Naive thymus-derived CD8-positive, alpha-beta T cell (primary cell): ENCODE results near the gene ZFAND4. TPM values are rescaled to one million over a fixed set of nuclear protein-coding genes. Genes with fewer than 3 reads are reported as not detected.
A peak's percentile ranks its signal among the peaks of the same experiment; 100 is the strongest.
"Not testable (repeated sequence)": the region's sequence is repeated elsewhere in the genome, so short reads cannot be mapped to it uniquely, and the experiment has no call there.

Experiments
- ATAC-seq, 2 donors: fragments of 150-1000 bp; cut with Tn5 transposase in 1 of 2; sonication (Bioruptor Pico), chemical (Tn5 transposase) in 1 of 2; 1 replicate in 1 of 2; 2 replicates in 1 of 2; pipeline ENCODE4 v1.10.0; 2021; ENCODE audit warnings: mild to moderate bottlenecking in 2 of 2, moderate library complexity in 2 of 2
- POLR2A ChIA-PET: fragments of 350-600 bp; sonication (Branson Sonifier 250); formaldehyde crosslinking; loops from one replicate; lab custom pipeline; 2021; ENCODE audit warnings: antibody characterized with exemption; lab: Charles Lee
- DNase-seq, 10 donors: peaks; one replicate each; pipeline versions ENCODE4 v3.0.0 to v3.0.0-alpha.2; 2020 to 2022
- H3K27ac Mint-ChIP-seq, 10 donors: one replicate each; pipeline ENCODE4 v1.8.0; 2020 to 2022; ENCODE audit warnings: mild to moderate bottlenecking in 10 of 10, mixed read lengths in 10 of 10, moderate library complexity in 4 of 10, inconsistent platforms in 1 of 10
- H3K27me3 Mint-ChIP-seq, 5 donors: one replicate each; pipeline ENCODE4 v1.8.0; 2021 to 2022; ENCODE audit warnings: mixed read lengths in 5 of 5
- H3K36me3 Mint-ChIP-seq, 3 donors: one replicate each; pipeline ENCODE4 v1.8.0; 2020 to 2022; ENCODE audit warnings: mixed read lengths in 3 of 3, mild to moderate bottlenecking in 2 of 3, inconsistent platforms in 1 of 3
- H3K4me1 Mint-ChIP-seq, 4 donors: one replicate each; pipeline ENCODE4 v1.8.0; 2021 to 2022; ENCODE audit warnings: mixed read lengths in 4 of 4
- H3K4me3 Mint-ChIP-seq, 10 donors: one replicate each; pipeline ENCODE4 v1.8.0; 2020 to 2022; ENCODE audit warnings: mild to moderate bottlenecking in 10 of 10, mixed read lengths in 10 of 10, moderate library complexity in 6 of 10, inconsistent platforms in 1 of 10
- H3K9me3 Mint-ChIP-seq, 9 donors: one replicate each; pipeline ENCODE4 v1.8.0; 2020 to 2022; ENCODE audit warnings: mixed read lengths in 9 of 9, mild to moderate bottlenecking in 3 of 9, inconsistent platforms in 1 of 9, moderate library complexity in 1 of 9
- polyA plus RNA-seq, 3 donors: library from polyadenylated mRNA; unstranded; fragments of 300-500 nt; fragmentation: Illumina TruSeq; gene quantifications; one replicate each; pipeline ENCODE4 v1.2.3, GENCODE V29; 2021
- total RNA-seq, 8 experiments: library from RNA in 2 of 8; stranded (reverse) in 2 of 8; gene quantifications; one replicate each; pipeline ENCODE4 v1.2.3 and lab custom pipeline; 2021 to 2026

The ZFAND4 gene
- total and polyA plus RNA-seq, 5 experiments from 2014 or later: 14.8 to 32.2 (median 28.9) TPM

DNA sequence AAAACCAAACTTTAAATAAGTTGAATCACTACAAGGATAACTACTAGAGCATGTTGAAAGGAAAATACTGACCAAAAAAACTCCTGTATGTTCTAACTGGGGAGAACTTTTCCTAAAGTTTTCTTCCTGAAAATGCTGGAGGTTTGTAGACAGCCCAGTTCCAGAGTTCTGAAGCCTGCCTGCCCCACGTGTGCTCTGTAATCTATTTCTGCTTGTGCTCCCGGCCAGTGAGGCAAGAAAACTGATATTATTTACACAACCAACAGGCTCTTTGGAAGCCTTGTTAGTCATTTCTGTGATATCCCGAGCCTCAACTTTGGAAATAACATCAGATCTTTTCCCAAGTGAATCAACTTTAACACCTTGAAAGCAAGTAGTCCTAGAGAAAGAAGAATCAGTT, 46.7 kb downstream of the ZFAND4 start:
- H3K36me3 Mint-ChIP-seq: peaks cover 5 to 70% (median 45%) of the 10 kb centered on the region in 3 donors
- ATAC-seq (no peak), DNase-seq (no peak)
- H3K9me3 Mint-ChIP-seq: no peaks in the 10 kb centered on the region
- no peak overlapping the region for H3K4me3 Mint-ChIP-seq
- POLR2A ChIA-PET: no interaction called here
- H3K27ac Mint-ChIP-seq: peak overlapping the region in 2 of 10 donors; percentile 27 to 40
- H3K4me1 Mint-ChIP-seq: peaks cover 0 to 6% (median 1%) of the 10 kb centered on the region in 4 donors
- no peaks in the 10 kb centered on the region for H3K27me3 Mint-ChIP-seq

GRCh38 chr10:45624724-45625123, 47.8 kb downstream of the ZFAND4 start:
- Mint-ChIP-seq H3K27ac (peak overlapping the region in 1 of 10 donors; percentile 5), H3K4me1 (peaks cover 0 to 4% (median 1%) of the 10 kb centered on the region in 4 donors), H3K4me3 (no peak overlapping the region), H3K27me3 (no peaks in the 10 kb centered on the region), H3K36me3 (peaks cover 5 to 73% (median 45%) of the 10 kb centered on the region in 3 donors), H3K9me3 (no peaks in the 10 kb centered on the region)
- POLR2A ChIA-PET: no interaction called here
- DNase-seq: no peak
- no peak for ATAC-seq

GRCh38 chr10:45614869-45615268, 57.7 kb downstream of the ZFAND4 start:
- DNase-seq: no peak
- peak overlapping the region in 2 of 10 donors; percentile 10 to 38 for H3K27ac Mint-ChIP-seq

DNA sequence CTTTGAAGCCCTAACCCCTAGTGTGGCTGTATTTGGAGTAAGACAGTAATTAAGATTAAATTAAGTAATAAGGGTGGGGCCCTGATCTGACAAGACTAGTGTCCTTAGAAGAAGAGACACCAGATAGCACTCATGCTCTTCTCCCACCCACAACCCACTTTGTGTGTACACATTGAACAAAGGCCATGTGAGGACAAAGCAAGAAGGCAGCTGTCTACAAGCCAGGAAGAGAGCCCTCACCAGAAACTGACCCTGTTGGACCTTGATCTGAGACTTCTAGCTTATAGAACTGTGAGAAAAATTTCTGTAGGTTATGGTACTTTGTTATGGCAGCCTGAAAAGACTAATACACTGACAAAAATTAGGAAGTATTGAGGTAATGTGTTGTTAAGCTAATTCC, 59.8 kb downstream of the ZFAND4 start:
- ATAC-seq (no peak), DNase-seq (no peak)
- peaks cover 15 to 60% (median 36%) of the 10 kb centered on the region in 3 donors for H3K36me3 Mint-ChIP-seq
- no peak overlapping the region for H3K4me3 Mint-ChIP-seq
- H3K27ac Mint-ChIP-seq: no peak overlapping the region
- H3K4me1 Mint-ChIP-seq: no peaks in the 10 kb centered on the region
- POLR2A ChIA-PET: interaction anchor here (0.6 kb wide), 1 partner anchor 26 kb away, joined by 5 read pairs; no protein-coding TSS in a partner anchor
- H3K9me3 Mint-ChIP-seq: peaks cover 0 to 9% (median 0%) of the 10 kb centered on the region in 9 donors
- no peaks in the 10 kb centered on the region for H3K27me3 Mint-ChIP-seq

More at GRCh38 chr10:45614869-45615268, 57.7 kb downstream of the ZFAND4 start:
- Mint-ChIP-seq H3K4me3 (no peak overlapping the region), H3K4me1 (no peaks in the 10 kb centered on the region), H3K27me3 (no peaks in the 10 kb centered on the region), H3K9me3 (peaks cover 0 to 9% (median 0%) of the 10 kb centered on the region in 9 donors), H3K36me3 (peaks cover 12 to 55% (median 35%) of the 10 kb centered on the region in 3 donors)
- POLR2A ChIA-PET: no interaction called here
- ATAC-seq: no peak

DNA sequence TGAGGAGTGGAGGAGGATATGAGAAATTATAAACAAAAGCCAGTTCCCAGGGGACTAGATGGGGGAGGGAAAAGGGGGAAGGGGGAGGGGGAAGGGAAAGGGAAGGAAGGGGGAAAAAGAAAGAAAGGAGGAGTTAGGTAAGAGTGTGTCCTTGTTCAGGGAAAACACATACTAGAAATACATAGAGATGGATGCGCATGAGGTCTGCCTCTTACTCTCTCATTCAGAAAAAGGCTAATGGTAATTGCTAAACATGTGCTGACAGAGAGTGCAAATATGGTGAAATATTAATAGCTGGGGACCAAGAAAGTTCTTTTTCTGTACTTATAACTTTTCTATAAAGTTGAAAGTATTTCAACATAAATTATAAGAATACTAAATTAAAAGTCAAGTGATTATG, 64.5 kb downstream of the ZFAND4 start:
- Mint-ChIP-seq H3K27ac (no peak overlapping the region), H3K36me3 (peaks cover 15 to 32% (median 28%) of the 10 kb centered on the region in 3 donors), H3K9me3 (peaks cover 0 to 9% (median 0%) of the 10 kb centered on the region in 9 donors), H3K4me3 (no peak overlapping the region), H3K4me1 (no peaks in the 10 kb centered on the region), H3K27me3 (no peaks in the 10 kb centered on the region)
- DNase-seq (no peak), ATAC-seq (no peak)
- POLR2A ChIA-PET: no interaction called here

GRCh38 chr10:45607276-45607675, 65.3 kb downstream of the ZFAND4 start:
- Mint-ChIP-seq H3K27ac (no peak overlapping the region), H3K27me3 (no peaks in the 10 kb centered on the region), H3K4me1 (no peaks in the 10 kb centered on the region), H3K4me3 (no peak overlapping the region), H3K9me3 (peaks cover 0 to 9% (median 0%) of the 10 kb centered on the region in 9 donors), H3K36me3 (peaks cover 15 to 24% (median 21%) of the 10 kb centered on the region in 3 donors)
- POLR2A ChIA-PET: no interaction called here
- ATAC-seq (no peak), DNase-seq (no peak)

DNA sequence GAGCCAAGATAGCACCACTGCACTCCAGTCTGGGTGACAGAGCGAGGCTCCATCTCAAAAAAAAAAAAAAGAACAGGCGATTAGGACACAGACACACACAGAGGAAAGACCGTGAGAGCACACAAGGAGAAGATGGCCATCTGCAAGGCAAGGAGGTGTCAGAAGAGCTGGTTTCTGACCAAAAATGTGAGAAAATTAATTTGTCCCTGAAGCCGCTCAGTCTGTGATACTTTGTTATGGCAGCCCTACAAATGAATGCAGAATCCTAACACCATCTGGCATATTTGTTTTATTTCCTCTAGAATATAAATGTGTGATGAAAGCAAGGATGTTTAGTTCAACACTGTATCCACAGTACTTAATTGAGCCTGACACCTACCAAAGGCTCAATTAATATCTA, 69.7 kb downstream of the ZFAND4 start:
- POLR2A ChIA-PET: no interaction called here
- Mint-ChIP-seq H3K36me3 (peaks cover 0 to 11% (median 6%) of the 10 kb centered on the region in 3 donors), H3K27me3 (peaks cover 9 to 33% (median 14%) of the 10 kb centered on the region in 5 donors), H3K4me1 (peaks cover 0 to 18% (median 5%) of the 10 kb centered on the region in 4 donors), H3K4me3 (no peak overlapping the region), H3K9me3 (peaks cover 0 to 14% (median 2%) of the 10 kb centered on the region in 9 donors), H3K27ac (peak overlapping the region in 1 of 10 donors; percentile 64)
- ATAC-seq: no peak
- no peak for DNase-seq

- ATAC-seq (no peak), DNase-seq (no peak)
- POLR2A ChIA-PET: no interaction called here
- H3K4me3 Mint-ChIP-seq: peak overlapping the region in 2 of 10 donors; percentile 0 to 65
- H3K9me3 Mint-ChIP-seq: peaks cover 0 to 14% (median 2%) of the 10 kb centered on the region in 9 donors
- peaks cover 9 to 33% (median 14%) of the 10 kb centered on the region in 5 donors for H3K27me3 Mint-ChIP-seq
- H3K36me3 Mint-ChIP-seq: peaks cover 0 to 11% (median 4%) of the 10 kb centered on the region in 3 donors
- no peak overlapping the region for H3K27ac Mint-ChIP-seq
- peaks cover 0 to 18% (median 5%) of the 10 kb centered on the region in 4 donors for H3K4me1 Mint-ChIP-seq
Observed at GRCh38 chr10:45602082-45602730, 70.4 kb downstream of the ZFAND4 start.

DNA sequence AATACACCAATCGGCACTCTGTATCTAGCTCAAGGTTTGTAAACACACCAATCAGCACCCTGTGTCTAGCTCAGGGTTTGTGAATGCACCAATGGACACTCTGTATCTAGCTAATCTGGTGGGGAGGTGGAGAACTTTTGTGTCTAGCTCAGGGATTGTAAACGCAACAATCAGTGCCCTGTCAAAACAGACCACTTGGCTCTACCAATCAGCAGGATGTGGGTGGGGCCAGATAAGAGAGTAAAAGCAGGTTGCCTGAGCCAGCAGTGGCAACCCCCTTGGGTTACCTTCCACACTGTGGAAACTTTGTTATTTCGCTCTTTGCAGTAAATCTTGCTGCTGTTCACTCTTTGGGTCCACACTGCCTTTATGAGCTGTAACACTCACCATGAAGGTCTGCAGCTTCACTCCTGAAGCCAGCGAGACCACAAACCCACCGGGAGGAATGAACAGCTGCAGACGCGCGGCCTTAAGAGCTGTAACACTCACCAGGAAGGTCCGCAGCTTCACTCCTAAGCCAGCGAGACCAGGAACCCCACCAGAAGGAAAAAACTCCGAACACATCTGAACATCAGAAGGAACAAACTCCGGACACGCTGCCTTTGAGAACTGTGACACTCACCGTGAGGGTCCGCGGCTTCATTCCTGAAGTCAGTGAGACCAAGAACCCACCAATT, 71.2 kb downstream of the ZFAND4 start:
- Mint-ChIP-seq H3K9me3 (peaks cover 0 to 14% (median 2%) of the 10 kb centered on the region in 9 donors), H3K4me3 (peak overlapping the region in 8 of 10 donors; percentile 3 to 77 (median 46)), H3K4me1 (peaks cover 0 to 18% (median 5%) of the 10 kb centered on the region in 4 donors), H3K27me3 (peaks cover 9 to 33% (median 14%) of the 10 kb centered on the region in 5 donors), H3K36me3 (peaks cover 0 to 11% (median 2%) of the 10 kb centered on the region in 3 donors)
- DNase-seq, ATAC-seq, POLR2A ChIA-PET, H3K27ac Mint-ChIP-seq: not testable (repeated sequence)

- POLR2A ChIA-PET: interaction anchor here (1.3 kb wide), 1 partner anchor 26 kb away, joined by 8 read pairs; no protein-coding TSS in a partner anchor
- peak overlapping the region in 8 of 10 donors; percentile 30 to 77 (median 63) for H3K4me3 Mint-ChIP-seq
- peak in 2 of 10 donors; percentile 10 to 22 for DNase-seq
Observed at GRCh38 chr10:45600337-45601253, 72.0 kb downstream of the ZFAND4 start.

GRCh38 chr10:45599646-45600045, 72.9 kb downstream of the ZFAND4 start:
- ATAC-seq (no peak), DNase-seq (no peak)
- Mint-ChIP-seq H3K27ac (no peak overlapping the region), H3K27me3 (peaks cover 9 to 33% (median 14%) of the 10 kb centered on the region in 5 donors), H3K4me1 (peaks cover 0 to 18% (median 12%) of the 10 kb centered on the region in 4 donors), H3K36me3 (peaks cover 0 to 11% (median 0%) of the 10 kb centered on the region in 3 donors), H3K4me3 (peak overlapping the region in 2 of 10 donors; percentile 68 to 70), H3K9me3 (peaks cover 0 to 14% (median 2%) of the 10 kb centered on the region in 9 donors)
- POLR2A ChIA-PET: interaction anchor here (1.3 kb wide), 1 partner anchor 25 kb away, joined by 8 read pairs; no protein-coding TSS in a partner anchor

More at GRCh38 chr10:45600337-45601253, 72.0 kb downstream of the ZFAND4 start:
- peaks cover 0 to 14% (median 2%) of the 10 kb centered on the region in 9 donors for H3K9me3 Mint-ChIP-seq
- peaks cover 0 to 11% (median 0%) of the 10 kb centered on the region in 3 donors for H3K36me3 Mint-ChIP-seq
- H3K4me1 Mint-ChIP-seq: peaks cover 0 to 18% (median 8%) of the 10 kb centered on the region in 4 donors
- ATAC-seq: peak in 1 of 2 donors; percentile 43
- peak overlapping the region in 1 of 10 donors; percentile 5 for H3K27ac Mint-ChIP-seq
- peaks cover 9 to 33% (median 14%) of the 10 kb centered on the region in 5 donors for H3K27me3 Mint-ChIP-seq
